ENCODE results near the gene MOB3B. TPM values are rescaled to one million over a fixed set of nuclear protein-coding genes. Genes with fewer than 3 reads are reported as not detected.
"Not testable (repeated sequence)": the region's sequence is repeated elsewhere in the genome, so short reads cannot be mapped to it uniquely, and the experiment has no call there.

MOB3B gene
- total and polyA plus RNA-seq, 10 of the 15 experiments (the other 5 are each of a cell fraction or from before 2014, with no cell fraction given), result 0.44 to 2.7 (median 0.91) TPM

DNA sequence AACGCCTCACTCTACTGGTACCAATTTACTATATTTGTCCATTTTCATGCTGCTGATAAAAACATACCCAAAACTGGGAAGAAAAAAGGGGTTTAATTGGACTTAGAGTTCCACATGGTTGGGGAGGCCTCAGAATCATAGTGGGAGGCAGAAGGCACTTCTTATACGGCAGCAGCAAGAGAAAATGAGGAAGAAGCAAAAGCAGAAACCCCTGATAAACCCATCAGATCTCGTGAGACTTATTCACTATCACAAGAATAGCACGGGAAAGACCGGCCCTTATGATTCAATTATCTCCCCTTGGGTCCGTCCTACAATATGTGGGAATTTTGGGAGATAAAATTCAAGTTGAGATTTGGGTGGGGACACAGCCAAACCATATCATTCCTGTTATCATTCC is 63.1 kb downstream of the MOB3B start:
- not testable (repeated sequence) for FAIRE-seq

GRCh38 chr9:27464950-27465349 is 64.7 kb downstream of the MOB3B start:
- H3K4me2 ChIP-seq (ENCODE audit: control insufficient read depth, insufficient read depth); H3K27me3 ChIP-seq (replicated peaks in 1 of 2; ENCODE audit: control insufficient read depth in 2 of 2, insufficient read depth in 2 of 2, low read length in 1 of 2); CTCF ChIA-PET; RAD21 ChIA-PET (ENCODE audit: unreplicated experiment); H3K27ac ChIP-seq (ENCODE audit: control insufficient read depth, insufficient read depth); H3K4me1 ChIP-seq (ENCODE audit: control insufficient read depth, insufficient read depth, low read length); BruUV-seq (replicated peaks); SMC1A ChIA-PET (ENCODE audit: uncharacterized antibody, unreplicated experiment); H4K20me1 ChIP-seq (ENCODE audit: control insufficient read depth, insufficient read depth); POLR2A ChIA-PET; H3K9me3 ChIP-seq (replicated peaks; ENCODE audit: control insufficient read depth, insufficient read depth, low read length); H3K9ac ChIP-seq (ENCODE audit: control insufficient read depth, insufficient read depth, low read length); DNase-seq (ENCODE audit: low read depth, low spot score); FAIRE-seq; ATAC-seq; intact Hi-C loops (cut with micrococcal nuclease; ENCODE audit: unreplicated experiment); H2AFZ ChIP-seq (ENCODE audit: control insufficient read depth, low read depth, low read length); H3K79me2 ChIP-seq (ENCODE audit: control insufficient read depth, insufficient read depth, low read length); H3K4me3 ChIP-seq; in situ Hi-C loops (cut with MboI); H3K36me3 ChIP-seq (ENCODE audit: control insufficient read depth in 2 of 2, insufficient read depth in 2 of 2, low read length in 1 of 2): not testable (repeated sequence)
- WGBS (ENCODE audit: insufficient coverage, insufficient replicate concordance, low lambda C conversion rate, missing lambda C conversion rate), result 46% methylated on average over 3 of the region's 3 CpGs

More for the DNA sequence above, 63.1 kb downstream of the MOB3B start:
- H4K20me1 ChIP-seq (ENCODE audit: control insufficient read depth, insufficient read depth); in situ Hi-C loops (cut with MboI); H3K27me3 ChIP-seq (replicated peaks in 1 of 2; ENCODE audit: control insufficient read depth in 2 of 2, insufficient read depth in 2 of 2, low read length in 1 of 2); DNase-seq (ENCODE audit: low read depth, low spot score); BruUV-seq (replicated peaks); POLR2A ChIA-PET; H3K36me3 ChIP-seq (ENCODE audit: control insufficient read depth in 2 of 2, insufficient read depth in 2 of 2, low read length in 1 of 2); H3K27ac ChIP-seq (ENCODE audit: control insufficient read depth, insufficient read depth); ATAC-seq; H3K4me1 ChIP-seq (ENCODE audit: control insufficient read depth, insufficient read depth, low read length); H3K9ac ChIP-seq (ENCODE audit: control insufficient read depth, insufficient read depth, low read length); CTCF ChIA-PET; H3K4me3 ChIP-seq; H3K4me2 ChIP-seq (ENCODE audit: control insufficient read depth, insufficient read depth); intact Hi-C loops (cut with micrococcal nuclease; ENCODE audit: unreplicated experiment); RAD21 ChIA-PET (ENCODE audit: unreplicated experiment); H3K79me2 ChIP-seq (ENCODE audit: control insufficient read depth, insufficient read depth, low read length); H2AFZ ChIP-seq (ENCODE audit: control insufficient read depth, low read depth, low read length); SMC1A ChIA-PET (ENCODE audit: uncharacterized antibody, unreplicated experiment); H3K9me3 ChIP-seq (replicated peaks; ENCODE audit: control insufficient read depth, insufficient read depth, low read length): not testable (repeated sequence)
- WGBS (ENCODE audit: insufficient coverage, insufficient replicate concordance, low lambda C conversion rate, missing lambda C conversion rate), result 55% methylated on average over 6 of the region's 6 CpGs

Data from GM12878 (cell line).